Measurements from ENCODE around the gene PTPRD. TPM values are rescaled to one million over a fixed set of nuclear protein-coding genes. Genes with fewer than 3 reads are reported as not detected.

PTPRD gene
- total RNA-seq, 1 donor from 2014 or later: 75.7 TPM

DNA sequence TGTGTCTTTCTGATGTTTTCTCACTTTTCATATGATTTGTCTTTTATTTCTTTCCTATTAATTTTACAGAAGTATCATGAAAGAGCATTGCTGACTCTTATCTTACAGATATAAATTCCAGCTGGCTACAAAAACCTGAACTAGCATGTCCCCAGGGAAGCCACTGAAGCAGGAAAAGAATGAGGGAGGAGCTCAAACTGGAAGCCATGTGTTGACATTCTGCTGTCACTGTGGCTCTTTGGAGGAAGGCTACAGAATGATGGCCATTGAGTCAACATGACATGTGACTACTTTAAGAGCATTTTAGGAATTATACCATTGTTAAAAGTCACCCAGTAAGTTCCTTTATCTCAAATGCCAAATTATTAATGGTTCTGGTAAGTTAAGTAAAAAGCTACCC lies 2174.9 kb downstream of the PTPRD start:
- no peaks in the 10 kb centered on the region for H3K9me3 ChIP-seq (ENCODE audit: control insufficient read depth in 3 of 3, low read length in 3 of 3)
- H3K9ac ChIP-seq (ENCODE audit: low read depth in 1 of 3, low read length in 3 of 3): no peak overlapping the region
- no peaks in the 10 kb centered on the region for H3K36me3 ChIP-seq (ENCODE audit: control insufficient read depth in 3 of 3, insufficient read depth in 3 of 3, low read length in 3 of 3)
- no peaks in the 10 kb centered on the region for H3K27me3 ChIP-seq (ENCODE audit: control insufficient read depth in 3 of 3, insufficient read depth in 3 of 3, low read length in 3 of 3)
- H3K27ac ChIP-seq (ENCODE audit: low read depth, low read length): no peak overlapping the region
- H3K4me3 ChIP-seq (ENCODE audit: low read length in 3 of 3): no peak overlapping the region
- H3K4me1 ChIP-seq (ENCODE audit: control insufficient read depth in 3 of 3, insufficient read depth in 3 of 3, low read length in 3 of 3): no peaks in the 10 kb centered on the region

DNA sequence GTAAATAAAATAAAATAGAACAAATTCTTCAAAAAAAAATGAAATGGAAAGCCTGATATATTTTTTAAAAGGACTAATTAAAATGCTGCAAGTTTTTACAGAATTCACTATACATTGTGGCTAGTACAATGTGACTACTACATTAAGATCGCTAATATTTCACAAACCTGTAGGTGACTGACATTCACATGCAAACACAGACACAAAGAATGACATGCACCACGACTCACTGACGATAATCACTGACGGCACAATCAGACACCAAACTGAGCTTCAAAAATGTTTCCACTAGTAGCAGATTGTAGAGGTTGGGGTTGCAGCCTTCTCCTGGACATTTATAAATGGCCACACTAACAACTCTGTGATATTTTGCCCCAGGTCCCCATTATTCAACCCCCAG lies 2175.5 kb downstream of the PTPRD start:
- no peak overlapping the region for H3K9ac ChIP-seq (ENCODE audit: low read depth in 1 of 3, low read length in 3 of 3)
- H3K4me3 ChIP-seq (ENCODE audit: low read length in 3 of 3): no peak overlapping the region
- no peaks in the 10 kb centered on the region for H3K36me3 ChIP-seq (ENCODE audit: control insufficient read depth in 3 of 3, insufficient read depth in 3 of 3, low read length in 3 of 3)
- H3K9me3 ChIP-seq (ENCODE audit: control insufficient read depth in 3 of 3, low read length in 3 of 3): no peaks in the 10 kb centered on the region
- H3K4me1 ChIP-seq (ENCODE audit: control insufficient read depth in 3 of 3, insufficient read depth in 3 of 3, low read length in 3 of 3): no peaks in the 10 kb centered on the region
- H3K27ac ChIP-seq (ENCODE audit: low read depth, low read length): no peak overlapping the region
- H3K27me3 ChIP-seq (ENCODE audit: control insufficient read depth in 3 of 3, insufficient read depth in 3 of 3, low read length in 3 of 3): no peaks in the 10 kb centered on the region

DNA sequence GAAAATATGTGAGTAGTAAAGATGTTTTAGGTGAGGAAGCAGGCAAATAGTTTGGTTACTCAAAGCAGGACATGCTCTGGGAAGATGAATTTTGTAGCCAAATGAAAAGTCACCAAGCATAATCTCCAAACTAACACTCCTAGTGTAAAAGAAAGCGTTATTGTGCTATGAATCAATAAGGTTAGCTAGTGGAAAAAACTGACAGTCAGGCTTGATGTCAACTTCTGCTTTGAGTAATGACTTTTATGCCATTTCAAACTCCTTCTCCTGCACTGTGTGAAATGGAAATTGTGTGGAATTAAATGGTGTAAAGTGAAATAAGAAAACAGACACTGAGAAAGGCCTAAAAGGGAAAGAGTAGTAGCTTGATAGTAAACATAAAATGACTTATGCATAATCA lies 2176.0 kb downstream of the PTPRD start:
- Histone ChIP-seq H3K4me1 (ENCODE audit: control insufficient read depth in 3 of 3, insufficient read depth in 3 of 3, low read length in 3 of 3) (no peaks in the 10 kb centered on the region), H3K27ac (ENCODE audit: low read depth, low read length) (no peak overlapping the region), H3K4me3 (ENCODE audit: low read length in 3 of 3) (no peak overlapping the region), H3K9me3 (ENCODE audit: control insufficient read depth in 3 of 3, low read length in 3 of 3) (no peaks in the 10 kb centered on the region), H3K36me3 (ENCODE audit: control insufficient read depth in 3 of 3, insufficient read depth in 3 of 3, low read length in 3 of 3) (no peaks in the 10 kb centered on the region), H3K27me3 (ENCODE audit: control insufficient read depth in 3 of 3, insufficient read depth in 3 of 3, low read length in 3 of 3) (no peaks in the 10 kb centered on the region), H3K9ac (ENCODE audit: low read depth in 1 of 3, low read length in 3 of 3) (no peak overlapping the region)

DNA sequence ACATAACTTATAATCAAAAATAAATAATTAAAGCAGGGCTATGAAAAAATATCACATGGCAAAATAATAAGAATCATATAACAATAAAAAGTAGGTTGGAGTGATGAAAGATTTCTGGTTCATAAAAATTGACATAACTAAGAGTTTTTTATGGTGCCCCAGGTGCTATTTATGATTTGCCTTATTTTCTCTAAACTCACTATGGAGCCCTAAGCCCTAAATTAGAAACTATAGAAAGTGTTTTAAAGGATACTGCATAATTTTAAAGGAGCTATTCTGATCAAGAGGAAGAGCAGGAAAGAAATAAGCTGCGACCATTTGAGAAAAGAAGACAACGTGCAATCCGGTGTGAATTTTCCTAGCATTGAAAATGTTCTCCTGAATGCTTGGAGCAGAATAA lies 2178.2 kb downstream of the PTPRD start:
- H3K27ac ChIP-seq (ENCODE audit: low read depth, low read length): no peak overlapping the region
- no peaks in the 10 kb centered on the region for H3K4me1 ChIP-seq (ENCODE audit: control insufficient read depth in 3 of 3, insufficient read depth in 3 of 3, low read length in 3 of 3)
- H3K4me3 ChIP-seq (ENCODE audit: low read length in 3 of 3): no peak overlapping the region
- no peak overlapping the region for H3K9ac ChIP-seq (ENCODE audit: low read depth in 1 of 3, low read length in 3 of 3)
- no peaks in the 10 kb centered on the region for H3K36me3 ChIP-seq (ENCODE audit: control insufficient read depth in 3 of 3, insufficient read depth in 3 of 3, low read length in 3 of 3)
- no peaks in the 10 kb centered on the region for H3K9me3 ChIP-seq (ENCODE audit: control insufficient read depth in 3 of 3, low read length in 3 of 3)
- H3K27me3 ChIP-seq (ENCODE audit: control insufficient read depth in 3 of 3, insufficient read depth in 3 of 3, low read length in 3 of 3): no peaks in the 10 kb centered on the region

DNA sequence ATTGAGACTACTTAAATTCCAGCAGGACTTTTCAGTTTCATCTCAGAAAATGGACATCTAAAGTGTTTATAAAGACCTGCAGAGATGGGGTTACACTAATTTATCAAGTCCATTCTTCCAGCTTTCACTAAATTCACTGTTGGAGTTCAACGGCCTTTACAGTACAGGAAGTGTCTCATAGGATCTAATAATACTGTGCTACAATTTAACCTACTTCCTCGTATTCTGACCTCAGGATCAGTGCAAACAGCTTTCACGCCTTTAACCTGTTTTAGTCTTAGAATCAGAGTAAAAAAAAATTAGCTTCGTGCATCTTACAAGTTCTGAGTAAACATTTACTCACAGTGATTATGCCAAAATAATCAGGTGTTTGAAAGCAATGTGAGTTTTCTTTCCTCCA lies 2180.6 kb downstream of the PTPRD start:
- Histone ChIP-seq H3K4me3 (ENCODE audit: low read length in 3 of 3) (no peak overlapping the region), H3K4me1 (ENCODE audit: control insufficient read depth in 3 of 3, insufficient read depth in 3 of 3, low read length in 3 of 3) (no peaks in the 10 kb centered on the region), H3K9ac (ENCODE audit: low read depth in 1 of 3, low read length in 3 of 3) (no peak overlapping the region), H3K9me3 (ENCODE audit: control insufficient read depth in 3 of 3, low read length in 3 of 3) (no peaks in the 10 kb centered on the region), H3K27ac (ENCODE audit: low read depth, low read length) (no peak overlapping the region), H3K36me3 (ENCODE audit: control insufficient read depth in 3 of 3, insufficient read depth in 3 of 3, low read length in 3 of 3) (no peaks in the 10 kb centered on the region), H3K27me3 (ENCODE audit: control insufficient read depth in 3 of 3, insufficient read depth in 3 of 3, low read length in 3 of 3) (no peaks in the 10 kb centered on the region)

DNA sequence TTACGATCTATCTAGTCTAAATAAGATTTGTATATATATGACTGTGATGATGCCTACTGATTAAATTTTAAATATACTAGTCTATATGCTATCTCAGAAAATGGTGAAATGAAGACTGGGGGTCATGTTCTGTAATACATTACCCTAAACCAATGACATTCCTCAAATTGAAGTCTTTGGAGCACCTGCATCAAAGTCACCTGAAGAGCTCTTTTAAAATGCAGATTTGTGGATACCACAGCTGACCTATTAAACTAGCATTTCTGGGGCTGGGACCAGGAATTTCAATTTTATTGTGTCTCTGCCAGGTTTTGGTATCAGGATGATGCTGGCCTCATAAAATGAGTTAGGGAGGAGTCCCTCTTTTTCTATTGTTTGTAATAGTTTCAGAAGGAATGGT lies 2181.3 kb downstream of the PTPRD start:
- no peaks in the 10 kb centered on the region for H3K4me1 ChIP-seq (ENCODE audit: control insufficient read depth in 3 of 3, insufficient read depth in 3 of 3, low read length in 3 of 3)
- H3K4me3 ChIP-seq (ENCODE audit: low read length in 3 of 3): no peak overlapping the region
- H3K27me3 ChIP-seq (ENCODE audit: control insufficient read depth in 3 of 3, insufficient read depth in 3 of 3, low read length in 3 of 3): no peaks in the 10 kb centered on the region
- no peak overlapping the region for H3K27ac ChIP-seq (ENCODE audit: low read depth, low read length)
- H3K9ac ChIP-seq (ENCODE audit: low read depth in 1 of 3, low read length in 3 of 3): no peak overlapping the region
- H3K9me3 ChIP-seq (ENCODE audit: control insufficient read depth in 3 of 3, low read length in 3 of 3): no peaks in the 10 kb centered on the region
- H3K36me3 ChIP-seq (ENCODE audit: control insufficient read depth in 3 of 3, insufficient read depth in 3 of 3, low read length in 3 of 3): no peaks in the 10 kb centered on the region

DNA sequence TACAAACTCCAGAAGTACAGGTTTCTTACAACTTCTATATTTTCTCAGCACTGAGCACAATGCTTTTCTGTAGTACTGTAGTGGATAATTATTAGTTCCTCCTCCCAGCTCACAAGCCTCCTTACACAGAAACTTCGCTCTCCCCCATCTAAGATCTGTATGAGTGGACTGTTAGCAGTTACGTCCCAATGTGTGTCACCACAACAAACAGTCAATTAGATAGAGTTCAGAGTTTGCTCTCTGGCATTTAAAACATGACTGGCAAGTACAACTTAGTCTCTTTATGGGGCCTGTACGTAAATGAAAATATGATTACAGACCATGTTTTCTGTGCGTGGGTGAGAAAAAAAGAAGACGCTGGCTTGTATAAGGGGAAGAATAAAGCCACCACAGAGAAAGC lies 2181.9 kb downstream of the PTPRD start:
- H3K27me3 ChIP-seq (ENCODE audit: control insufficient read depth in 3 of 3, insufficient read depth in 3 of 3, low read length in 3 of 3): no peaks in the 10 kb centered on the region
- no peak overlapping the region for H3K4me3 ChIP-seq (ENCODE audit: low read length in 3 of 3)
- H3K36me3 ChIP-seq (ENCODE audit: control insufficient read depth in 3 of 3, insufficient read depth in 3 of 3, low read length in 3 of 3): no peaks in the 10 kb centered on the region
- no peak overlapping the region for H3K9ac ChIP-seq (ENCODE audit: low read depth in 1 of 3, low read length in 3 of 3)
- no peak overlapping the region for H3K27ac ChIP-seq (ENCODE audit: low read depth, low read length)
- H3K9me3 ChIP-seq (ENCODE audit: control insufficient read depth in 3 of 3, low read length in 3 of 3): no peaks in the 10 kb centered on the region
- no peaks in the 10 kb centered on the region for H3K4me1 ChIP-seq (ENCODE audit: control insufficient read depth in 3 of 3, insufficient read depth in 3 of 3, low read length in 3 of 3)

DNA sequence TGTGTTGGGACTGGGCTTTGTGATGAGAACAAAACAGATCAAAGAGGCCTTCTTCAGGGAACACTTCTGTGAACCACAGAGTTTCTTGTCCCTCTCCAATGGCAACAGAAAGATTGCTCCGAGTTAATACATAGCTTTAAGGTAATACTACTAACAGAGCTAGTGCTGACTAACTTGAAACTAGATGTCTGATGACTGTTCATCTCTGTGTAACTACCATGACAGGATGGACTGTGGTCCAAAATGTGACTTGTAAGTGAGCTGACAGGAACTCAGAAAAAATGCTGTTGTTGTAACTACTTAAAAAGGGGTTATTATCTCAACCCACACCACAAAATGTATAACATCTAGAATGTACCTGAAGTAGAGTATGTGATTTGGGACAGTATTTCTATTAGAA lies 2183.0 kb downstream of the PTPRD start:
- Histone ChIP-seq H3K9ac (ENCODE audit: low read depth in 1 of 3, low read length in 3 of 3) (no peak overlapping the region), H3K27ac (ENCODE audit: low read depth, low read length) (no peak overlapping the region), H3K4me3 (ENCODE audit: low read length in 3 of 3) (no peak overlapping the region), H3K27me3 (ENCODE audit: control insufficient read depth in 3 of 3, insufficient read depth in 3 of 3, low read length in 3 of 3) (no peaks in the 10 kb centered on the region), H3K36me3 (ENCODE audit: control insufficient read depth in 3 of 3, insufficient read depth in 3 of 3, low read length in 3 of 3) (no peaks in the 10 kb centered on the region), H3K4me1 (ENCODE audit: control insufficient read depth in 3 of 3, insufficient read depth in 3 of 3, low read length in 3 of 3) (no peaks in the 10 kb centered on the region), H3K9me3 (ENCODE audit: control insufficient read depth in 3 of 3, low read length in 3 of 3) (no peaks in the 10 kb centered on the region)

DNA sequence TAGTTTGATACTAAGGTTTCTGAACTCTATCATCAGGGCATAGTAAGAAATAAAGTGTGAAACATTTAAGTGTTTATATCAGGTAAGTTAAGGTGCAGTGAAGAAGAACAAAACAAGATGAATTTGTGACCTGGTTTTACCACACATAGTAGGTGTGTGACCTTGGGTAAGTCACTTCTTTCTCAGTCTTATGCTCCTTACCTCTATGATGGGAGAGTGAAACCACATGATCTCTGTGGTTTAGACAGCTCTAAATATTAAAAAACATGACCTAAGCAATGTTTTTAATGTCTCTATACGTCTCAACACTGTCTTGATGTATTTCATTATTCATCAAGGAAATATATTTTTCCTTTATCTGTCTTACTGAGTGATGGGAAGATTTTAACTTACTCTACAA lies 2183.6 kb downstream of the PTPRD start:
- no peaks in the 10 kb centered on the region for H3K9me3 ChIP-seq (ENCODE audit: control insufficient read depth in 3 of 3, low read length in 3 of 3)
- no peak overlapping the region for H3K9ac ChIP-seq (ENCODE audit: low read depth in 1 of 3, low read length in 3 of 3)
- no peak overlapping the region for H3K4me3 ChIP-seq (ENCODE audit: low read length in 3 of 3)
- no peaks in the 10 kb centered on the region for H3K4me1 ChIP-seq (ENCODE audit: control insufficient read depth in 3 of 3, insufficient read depth in 3 of 3, low read length in 3 of 3)
- no peak overlapping the region for H3K27ac ChIP-seq (ENCODE audit: low read depth, low read length)
- H3K27me3 ChIP-seq (ENCODE audit: control insufficient read depth in 3 of 3, insufficient read depth in 3 of 3, low read length in 3 of 3): no peaks in the 10 kb centered on the region
- no peaks in the 10 kb centered on the region for H3K36me3 ChIP-seq (ENCODE audit: control insufficient read depth in 3 of 3, insufficient read depth in 3 of 3, low read length in 3 of 3)

DNA sequence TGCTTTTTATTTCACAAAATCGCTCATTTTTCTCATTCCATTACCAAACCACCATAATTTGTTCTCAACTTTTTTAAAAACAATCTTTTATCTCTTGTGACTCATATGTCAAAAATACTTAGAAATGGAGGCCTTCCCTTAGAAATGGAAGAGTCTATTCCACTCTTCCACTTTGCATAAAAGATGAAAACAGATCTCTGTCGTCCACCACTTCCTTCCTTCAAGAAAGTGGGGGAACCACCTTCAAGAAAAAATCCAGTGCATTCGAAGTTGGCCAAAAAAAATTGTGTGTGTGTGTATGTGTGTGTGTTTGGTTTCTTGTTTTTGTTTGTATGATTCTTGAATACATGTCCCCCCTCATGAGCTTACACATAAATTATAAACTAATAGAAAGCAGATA lies 2184.4 kb downstream of the PTPRD start:
- Histone ChIP-seq H3K4me1 (ENCODE audit: control insufficient read depth in 3 of 3, insufficient read depth in 3 of 3, low read length in 3 of 3) (no peaks in the 10 kb centered on the region), H3K4me3 (ENCODE audit: low read length in 3 of 3) (no peak overlapping the region), H3K27ac (ENCODE audit: low read depth, low read length) (no peak overlapping the region), H3K9me3 (ENCODE audit: control insufficient read depth in 3 of 3, low read length in 3 of 3) (no peaks in the 10 kb centered on the region), H3K9ac (ENCODE audit: low read depth in 1 of 3, low read length in 3 of 3) (no peak overlapping the region), H3K36me3 (ENCODE audit: control insufficient read depth in 3 of 3, insufficient read depth in 3 of 3, low read length in 3 of 3) (no peaks in the 10 kb centered on the region), H3K27me3 (ENCODE audit: control insufficient read depth in 3 of 3, insufficient read depth in 3 of 3, low read length in 3 of 3) (no peaks in the 10 kb centered on the region)

DNA sequence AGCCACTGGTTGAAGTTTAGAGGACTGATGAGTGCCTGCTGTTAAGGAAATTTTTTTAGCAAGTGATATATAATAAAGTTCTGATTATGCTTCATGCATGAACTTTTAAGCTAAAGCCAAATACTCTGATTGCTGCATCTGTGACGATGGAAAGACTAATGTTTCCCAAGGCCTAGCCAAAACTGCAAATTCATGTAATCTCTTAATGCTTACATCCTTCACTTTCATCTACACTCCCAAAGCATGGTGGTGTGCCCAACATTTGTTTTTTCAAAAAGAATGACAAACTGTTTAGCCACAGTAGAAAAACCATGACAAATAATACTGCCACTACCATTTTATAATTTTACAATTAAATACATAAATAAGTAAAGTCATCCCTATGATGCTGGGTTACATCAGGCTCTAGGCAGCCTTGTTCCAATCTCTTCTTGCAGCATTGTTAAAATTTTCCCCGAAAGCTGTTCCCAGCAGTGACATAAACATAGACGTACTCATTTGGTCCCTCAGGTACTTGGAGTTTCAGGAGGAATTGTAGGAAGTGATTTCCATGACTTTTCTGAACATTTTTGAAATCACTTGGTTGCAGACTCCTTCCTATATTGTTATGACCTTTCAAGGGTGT lies 2187.9 kb downstream of the PTPRD start:
- H3K27me3 ChIP-seq (ENCODE audit: control insufficient read depth in 3 of 3, insufficient read depth in 3 of 3, low read length in 3 of 3): no peaks in the 10 kb centered on the region
- no peak overlapping the region for H3K9ac ChIP-seq (ENCODE audit: low read depth in 1 of 3, low read length in 3 of 3)
- no peak overlapping the region for H3K4me3 ChIP-seq (ENCODE audit: low read length in 3 of 3)

More for the DNA sequence above, 2187.9 kb downstream of the PTPRD start:
- no peak overlapping the region for H3K27ac ChIP-seq (ENCODE audit: low read depth, low read length)
- no peaks in the 10 kb centered on the region for H3K9me3 ChIP-seq (ENCODE audit: control insufficient read depth in 3 of 3, low read length in 3 of 3)
- H3K4me1 ChIP-seq (ENCODE audit: control insufficient read depth in 3 of 3, insufficient read depth in 3 of 3, low read length in 3 of 3): no peaks in the 10 kb centered on the region
- no peaks in the 10 kb centered on the region for H3K36me3 ChIP-seq (ENCODE audit: control insufficient read depth in 3 of 3, insufficient read depth in 3 of 3, low read length in 3 of 3)
